BLaER1 (cell line): ENCODE measurements around the gene ZDHHC1.

Experiments used
- H3K27ac ChIP-seq: shearing (Covaris generic); formaldehyde crosslinking; 2 replicates; pipeline ENCODE4 v1.8.1; 2022
- H3K27me3 ChIP-seq: shearing (Covaris generic); formaldehyde crosslinking; 2 replicates; pipeline ENCODE4 v1.8.1; 2022
- H3K36me3 ChIP-seq: shearing (Covaris generic); formaldehyde crosslinking; 2 replicates; pipeline ENCODE4 v1.8.1; 2022
- H3K4me1 ChIP-seq: shearing (Covaris generic); formaldehyde crosslinking; 2 replicates; pipeline ENCODE4 v1.8.1; 2022
- H3K4me2 ChIP-seq: shearing (Covaris generic); formaldehyde crosslinking; 2 replicates; pipeline ENCODE4 v1.8.1; 2022
- H3K4me3 ChIP-seq: shearing (Covaris generic); formaldehyde crosslinking; 2 replicates; pipeline ENCODE4 v1.8.1; 2022
- H3K9ac ChIP-seq: shearing (Covaris generic); formaldehyde crosslinking; 2 replicates; pipeline ENCODE4 v1.8.1; 2022
- H3K9me3 ChIP-seq: shearing (Covaris generic); formaldehyde crosslinking; 2 replicates; pipeline ENCODE4 v1.8.1; 2022
- H4K20me1 ChIP-seq: shearing (Covaris generic); formaldehyde crosslinking; 2 replicates; pipeline ENCODE4 v1.8.1; 2022
- Cebpa-rat ChIP-seq: shearing (Covaris generic); IDR thresholded peaks from 2 replicates; pipeline ENCODE4 v1.8.1; 2022

ZDHHC1 gene

DNA sequence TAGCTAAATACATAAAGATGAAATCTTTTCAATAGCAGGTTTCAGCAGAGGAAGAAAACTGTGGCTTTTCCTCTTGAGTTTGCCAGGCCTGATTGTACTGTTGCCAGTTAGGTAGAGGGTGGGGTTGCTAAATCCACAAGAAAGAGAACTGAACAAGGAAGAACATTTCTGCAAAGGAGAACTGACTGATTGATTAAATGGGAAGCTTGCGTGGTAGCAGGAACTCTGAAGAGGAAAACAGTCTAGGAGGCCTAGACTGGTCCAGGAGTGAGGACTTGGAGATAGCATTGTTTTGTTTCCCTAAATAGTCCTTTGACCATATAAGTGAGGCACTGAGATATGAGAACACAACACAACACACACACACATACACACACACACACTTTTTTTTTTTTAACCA is 70.9 kb downstream of the ZDHHC1 start:
- Histone ChIP-seq H3K4me1 (no peaks in the 10 kb centered on the region), H3K9me3 (no peaks in the 10 kb centered on the region), H3K27ac (no peak overlapping the region), H3K4me2 (no peak overlapping the region), H3K9ac (no peak overlapping the region), H3K27me3 (no peaks in the 10 kb centered on the region), H3K4me3 (no peak overlapping the region), H3K36me3 (no peaks in the 10 kb centered on the region), H4K20me1 (no peaks in the 10 kb centered on the region)
- TF ChIP-seq Cebpa-rat, result no peak
